HepG2 (cell line): Measurements from ENCODE around the gene NADK2. TPM values are rescaled to one million over a fixed set of nuclear protein-coding genes. Genes with fewer than 3 reads are reported as not detected.

ENCODE experiments used
- ATAC-seq: fragments of 200-7000 bp; cut with Tn5 transposase; 3 replicates; pipeline ENCODE4 v1.9.1; 2020; ENCODE audit warnings: mild to moderate bottlenecking, moderate library complexity
- BruUV-seq: library from RNA; stranded (reverse); fragments of 400-500 nt; replicated peaks from 2 replicates; lab custom pipeline; 2021; lab: Mats Ljungman, UMichigan
- CTCF ChIA-PET: fragments of 300-600 bp; formaldehyde crosslinking; extraction: SDS; loops from one replicate; lab custom pipeline; 2021; ENCODE audit warnings: low total read pairs, inconsistent platforms, low intra/inter-chr PET ratio; lab: Yijun Ruan, JAX
- POLR2A ChIA-PET: fragments of 350-600 bp; sonication (Branson Sonifier 250); formaldehyde crosslinking; loops from one replicate; lab custom pipeline; 2020; ENCODE audit warnings: antibody characterized with exemption, inconsistent platforms; lab: Yijun Ruan, JAX
- DNase-seq: peaks from one replicate; pipeline ENCODE4 v3.0.0-alpha.2; 2015; ENCODE audit warnings: low spot score
- FAIRE-seq: peaks from 3 replicates; lab custom pipeline; 2011; peaks lifted over from hg19 to GRCh38; lab: Jason Lieb, UNC
- H2AFZ ChIP-seq: one replicate; pipeline ENCODE4 v1.6.1; 2011; ENCODE audit warnings: low read length, inconsistent platforms
- H3K27ac ChIP-seq: fragments of 300-600 bp; 3 replicates; pipeline ENCODE4 v1.8.0; 2011; ENCODE audit warnings: mixed run types, mild to moderate bottlenecking, mixed read lengths, low read length, inconsistent platforms; ENCODE audit not compliant: insufficient read depth; ENCODE audit errors: extremely low read length
- H3K27me3 ChIP-seq, 2 experiments: fragments of 200-600 bp in 1 of 2; 2 replicates in 1 of 2; 3 replicates in 1 of 2; pipeline versions ENCODE4 v1.6.0 to v1.8.0; 2011; ENCODE audit warnings: low read length in 2 of 2, mild to moderate bottlenecking in 2 of 2, moderate library complexity in 2 of 2, inconsistent platforms in 1 of 2; ENCODE audit not compliant: insufficient read depth in 2 of 2, control insufficient read depth in 1 of 2
- H3K36me3 ChIP-seq, 2 experiments: fragments of 200-600 bp in 1 of 2; replicated peaks in 1 of 2; 2 replicates in 1 of 2; 3 replicates in 1 of 2; pipeline versions ENCODE4 v1.5.1 to v1.8.0; 2011; ENCODE audit warnings: low read length in 2 of 2, inconsistent platforms in 1 of 2; ENCODE audit not compliant: insufficient read depth in 2 of 2, control insufficient read depth in 1 of 2
- H3K4me1 ChIP-seq: 2 replicates; pipeline ENCODE4 v1.5.1; 2012; ENCODE audit warnings: low read length, inconsistent platforms; ENCODE audit not compliant: insufficient read depth
- H3K4me2 ChIP-seq: 2 replicates; pipeline ENCODE4 v1.6.0; 2011; ENCODE audit warnings: low read depth, low read length, inconsistent platforms
- H3K4me3 ChIP-seq, 3 experiments: fragments of 200-600 bp in 1 of 3; sonication (generic), shearing (Covaris generic) in 1 of 3; replicated peaks in 1 of 3; 2 replicates each; pipeline ENCODE4 v1.5.1; 2011 to 2016; ENCODE audit warnings: low read length in 3 of 3, inconsistent platforms in 2 of 3, low read depth in 2 of 3, mild to moderate bottlenecking in 2 of 3, control low read depth in 1 of 3, mixed read lengths in 1 of 3; ENCODE audit not compliant: insufficient read depth in 1 of 3
- H3K79me2 ChIP-seq: one replicate; pipeline ENCODE4 v1.6.1; 2011; ENCODE audit warnings: low read length, inconsistent platforms; ENCODE audit not compliant: insufficient read depth
- H3K9ac ChIP-seq: 2 replicates; pipeline ENCODE4 v1.6.0; 2011; ENCODE audit warnings: mild to moderate bottlenecking, low read depth, low read length, inconsistent platforms; ENCODE audit not compliant: insufficient read depth
- H3K9me3 ChIP-seq: 2 replicates; pipeline ENCODE4 v1.5.1; 2012; ENCODE audit warnings: mild to moderate bottlenecking, low read length
- H4K20me1 ChIP-seq: 2 replicates; pipeline ENCODE4 v1.6.0; 2011; ENCODE audit warnings: inconsistent platforms, mild to moderate bottlenecking, low read length, moderate library complexity; ENCODE audit not compliant: insufficient read depth
- CREM ChIP-seq, 2 experiments: sonication (generic) in 1 of 2; formaldehyde crosslinking in 1 of 2; IDR thresholded peaks; 2 replicates each; pipeline versions ENCODE4 v1.4.0 to v1.6.1; 2016 to 2020; ENCODE audit warnings: antibody characterized with exemption in 1 of 2, mild to moderate bottlenecking in 1 of 2, missing genetic modification reagents in 1 of 2
- MAFF ChIP-seq: IDR thresholded peaks from 2 replicates; pipeline ENCODE4 v1.6.1; 2011; ENCODE audit warnings: low read depth, low read length, improper control_type of control experiment
- MAFK ChIP-seq, 2 experiments: IDR thresholded peaks in 1 of 2; conservative IDR thresholded peaks in 1 of 2; 2 replicates each; pipeline ENCODE4 v1.6.1; 2011; ENCODE audit warnings: improper control_type of control experiment in 2 of 2, low read length in 2 of 2
- MBD4 ChIP-seq: IDR thresholded peaks from 2 replicates; pipeline ENCODE4 v1.6.1; 2012; ENCODE audit warnings: low read length, inconsistent platforms, borderline replicate concordance
- MIXL1 ChIP-seq: IDR thresholded peaks from 2 replicates; pipeline ENCODE4 v1.6.1; 2016
- RELA ChIP-seq: sonication (generic); formaldehyde crosslinking; IDR thresholded peaks from 2 replicates; pipeline ENCODE4 v1.4.0; 2020; ENCODE audit warnings: missing genetic modification reagents
- SP2 ChIP-seq: sonication (generic); formaldehyde crosslinking; IDR thresholded peaks from 2 replicates; pipeline ENCODE4 v1.5.1; 2020; ENCODE audit warnings: mild to moderate bottlenecking, missing genetic modification reagents
- THYN1 ChIP-seq: sonication (generic); formaldehyde crosslinking; IDR thresholded peaks from 2 replicates; pipeline ENCODE4 v1.8.1; 2023; ENCODE audit warnings: low read depth, mild to moderate bottlenecking, moderate library complexity, missing genetic modification reagents, borderline replicate concordance
- ZBTB1 ChIP-seq: sonication (generic); formaldehyde crosslinking; IDR thresholded peaks from 2 replicates; pipeline ENCODE4 v1.4.0; 2020; ENCODE audit warnings: missing genetic modification reagents, borderline replicate concordance
- ZFP1 ChIP-seq: IDR thresholded peaks from 2 replicates; pipeline ENCODE4 v1.6.1; 2016
- WGBS: methylation state at CpG from one replicate; pipeline ENCODE4 v1.1.6; 2017; ENCODE audit warnings: low lambda C conversion rate; 5-methylcytosine and 5-hydroxymethylcytosine counted together
- in situ Hi-C: cut with HindIII; loops from 2 replicates; pipeline ENCODE4 v1.10.0; 2017; ENCODE audit warnings: low pct_unique_long_range_greater_than_20kb; ENCODE audit not compliant: extremely low pct_ligation_motif_present
- intact Hi-C: fragments of 100-400 bp; cut with micrococcal nuclease; formaldehyde crosslinking; loops from one replicate; pipeline ENCODE4 v1.10.0; 2022; ENCODE audit not compliant: unreplicated experiment
- polyA plus RNA-seq, 8 experiments: library from polyadenylated mRNA; depleted of rRNA in 3 of 8; stranded (reverse) in 7 of 8; unstranded in 1 of 8; fragments of >200 nt; fragmentation: Illumina TruSeq in 4 of 8; extraction: Trizol in 4 of 8; gene quantifications; 2 replicates each; pipeline versions ENCODE4 v1.2.1 to v1.2.3, GENCODE V29; 2011 to 2016; ENCODE audit warnings: low read depth in 4 of 8, missing spikeins in 1 of 8, mixed read lengths in 1 of 8; ENCODE audit not compliant: insufficient read depth in 1 of 8
- total RNA-seq, 5 experiments: library from RNA; depleted of rRNA; stranded (reverse); fragments of >200 nt; fragmentation: Illumina TruSeq; extraction: Trizol; gene quantifications; 2 replicates each; pipeline ENCODE4 v1.2.3, GENCODE V29; 2016; ENCODE audit warnings: low read depth in 1 of 5
- TF ChIP-seq, protein P1 (sequence below): IDR thresholded peaks from 2 replicates; pipeline ENCODE4 v1.6.1; 2018; ENCODE audit warnings: missing genetic modification reagents, mild to moderate bottlenecking, missing compliant biosample characterization
- TF ChIP-seq, protein P2 (sequence below): sonication (generic); formaldehyde crosslinking; IDR thresholded peaks from 2 replicates; pipeline ENCODE4 v1.4.0; 2020; ENCODE audit warnings: missing genetic modification reagents

The NADK2 gene
- total and polyA plus RNA-seq, 2 of the 13 experiments (the other 11 are each of a cell fraction or from before 2014, with no cell fraction given): 13.9 to 71.4 TPM

DNA sequence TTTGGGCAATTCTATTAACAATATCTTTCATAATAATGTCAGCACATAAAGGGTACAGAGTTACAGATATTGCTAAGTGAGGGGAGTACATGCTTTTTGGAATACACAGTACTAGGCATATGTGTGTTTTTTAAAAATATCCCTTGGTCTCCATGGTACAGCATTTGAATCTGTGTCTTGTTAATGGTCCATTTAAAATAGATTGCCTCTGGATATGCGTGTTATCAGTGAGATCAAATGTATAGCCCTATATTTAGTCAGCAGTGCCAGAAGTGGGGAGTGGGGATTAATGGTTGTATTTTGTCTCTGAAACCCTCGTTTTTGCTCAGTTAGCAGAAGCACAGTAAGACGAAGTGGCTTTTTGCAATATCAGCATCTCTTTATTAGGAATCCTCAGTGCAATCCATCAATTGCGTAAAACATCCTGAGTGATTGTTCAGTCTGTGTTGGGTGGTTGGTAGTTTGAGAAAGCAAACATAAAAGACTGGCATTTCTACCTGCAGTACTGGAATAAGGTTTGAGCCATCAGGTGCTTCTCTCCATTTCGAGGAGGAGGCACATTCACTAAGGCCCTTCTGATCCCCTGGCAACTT, 70.8 kb downstream of the NADK2 start:
- in situ Hi-C loops: no loop called here
- DNase-seq: no peak
- H3K27ac ChIP-seq: no peak overlapping the region
- no TSS peak for BruUV-seq
- H3K36me3 ChIP-seq: peaks cover 26 to 86% of the 10 kb centered on the region in 2 experiments
- ATAC-seq: no peak
- ChIA-PET POLR2A (no interaction called here), CTCF (no interaction called here)
- no peaks in the 10 kb centered on the region for H3K9me3 ChIP-seq
- H3K4me3 ChIP-seq: no peak overlapping the region
- no peaks in the 10 kb centered on the region for H3K27me3 ChIP-seq
- no peak overlapping the region for H3K4me2 ChIP-seq
- 97% methylated on average over 5 of the region's 5 CpGs for WGBS
- TF ChIP-seq MBD4 (no peak), MAFF (peak; percentile 79), THYN1 (no peak), MAFK (conservative IDR thresholded peaks at IDR 0.05 in 1 of 2, IDR thresholded peaks at IDR 0.05 in 1 of 2; ENCODE audit: low read length in 2 of 2) (peak; percentile 65 to 82), ZBTB1 (no peak)
- TF ChIP-seq, protein P1, sequence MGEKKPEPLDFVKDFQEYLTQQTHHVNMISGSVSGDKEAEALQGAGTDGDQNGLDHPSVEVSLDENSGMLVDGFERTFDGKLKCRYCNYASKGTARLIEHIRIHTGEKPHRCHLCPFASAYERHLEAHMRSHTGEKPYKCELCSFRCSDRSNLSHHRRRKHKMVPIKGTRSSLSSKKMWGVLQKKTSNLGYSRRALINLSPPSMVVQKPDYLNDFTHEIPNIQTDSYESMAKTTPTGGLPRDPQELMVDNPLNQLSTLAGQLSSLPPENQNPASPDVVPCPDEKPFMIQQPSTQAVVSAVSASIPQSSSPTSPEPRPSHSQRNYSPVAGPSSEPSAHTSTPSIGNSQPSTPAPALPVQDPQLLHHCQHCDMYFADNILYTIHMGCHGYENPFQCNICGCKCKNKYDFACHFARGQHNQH (CRISPR knock-in tag): no peak
- TF ChIP-seq, all 625 proteins: peak for 2
- Histone ChIP-seq H3K9ac (no peak overlapping the region), H2AFZ (no peak overlapping the region), H3K79me2 (no peaks in the 10 kb centered on the region), H3K4me1 (peaks cover 12% of the 10 kb centered on the region), H4K20me1 (no peaks in the 10 kb centered on the region)
- intact Hi-C loops: no loop called here
- no peak for FAIRE-seq

DNA sequence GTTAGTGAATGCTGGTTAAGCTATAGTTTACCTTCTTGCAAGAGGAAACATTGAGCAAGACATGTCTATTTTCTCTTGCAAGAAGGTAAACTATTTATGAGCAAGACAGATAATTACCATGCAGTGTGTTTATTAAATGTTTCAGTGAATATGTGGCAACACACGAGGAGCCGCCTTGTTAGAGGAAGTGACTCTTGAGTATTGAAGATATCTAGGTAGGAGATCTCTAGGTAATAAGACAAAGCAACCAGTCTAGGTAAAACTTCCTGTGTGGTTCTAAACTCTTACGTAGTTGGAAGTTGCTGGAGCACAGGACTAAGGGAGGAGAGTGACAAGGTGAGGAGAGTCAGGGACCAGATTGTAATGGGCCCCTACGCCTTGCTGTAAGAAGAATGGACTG, 73.0 kb downstream of the NADK2 start:
- intact Hi-C loops (no loop called here), in situ Hi-C loops (no loop called here)
- Histone ChIP-seq H3K27ac (no peak overlapping the region), H3K36me3 (peaks cover 23 to 91% of the 10 kb centered on the region in 2 experiments), H4K20me1 (no peaks in the 10 kb centered on the region), H3K4me2 (no peak overlapping the region), H3K9ac (no peak overlapping the region), H3K9me3 (no peaks in the 10 kb centered on the region), H3K79me2 (peaks cover 5% of the 10 kb centered on the region), H3K27me3 (no peaks in the 10 kb centered on the region), H3K4me3 (no peak overlapping the region), H2AFZ (no peak overlapping the region), H3K4me1 (peaks cover 6% of the 10 kb centered on the region)
- POLR2A ChIA-PET: no interaction called here
- CTCF ChIA-PET: no interaction called here
- 98% methylated on average over 4 of the region's 4 CpGs for WGBS
- DNase-seq (no peak), FAIRE-seq (no peak), ATAC-seq (no peak)
- BruUV-seq: no TSS peak
- TF ChIP-seq, protein P2, sequence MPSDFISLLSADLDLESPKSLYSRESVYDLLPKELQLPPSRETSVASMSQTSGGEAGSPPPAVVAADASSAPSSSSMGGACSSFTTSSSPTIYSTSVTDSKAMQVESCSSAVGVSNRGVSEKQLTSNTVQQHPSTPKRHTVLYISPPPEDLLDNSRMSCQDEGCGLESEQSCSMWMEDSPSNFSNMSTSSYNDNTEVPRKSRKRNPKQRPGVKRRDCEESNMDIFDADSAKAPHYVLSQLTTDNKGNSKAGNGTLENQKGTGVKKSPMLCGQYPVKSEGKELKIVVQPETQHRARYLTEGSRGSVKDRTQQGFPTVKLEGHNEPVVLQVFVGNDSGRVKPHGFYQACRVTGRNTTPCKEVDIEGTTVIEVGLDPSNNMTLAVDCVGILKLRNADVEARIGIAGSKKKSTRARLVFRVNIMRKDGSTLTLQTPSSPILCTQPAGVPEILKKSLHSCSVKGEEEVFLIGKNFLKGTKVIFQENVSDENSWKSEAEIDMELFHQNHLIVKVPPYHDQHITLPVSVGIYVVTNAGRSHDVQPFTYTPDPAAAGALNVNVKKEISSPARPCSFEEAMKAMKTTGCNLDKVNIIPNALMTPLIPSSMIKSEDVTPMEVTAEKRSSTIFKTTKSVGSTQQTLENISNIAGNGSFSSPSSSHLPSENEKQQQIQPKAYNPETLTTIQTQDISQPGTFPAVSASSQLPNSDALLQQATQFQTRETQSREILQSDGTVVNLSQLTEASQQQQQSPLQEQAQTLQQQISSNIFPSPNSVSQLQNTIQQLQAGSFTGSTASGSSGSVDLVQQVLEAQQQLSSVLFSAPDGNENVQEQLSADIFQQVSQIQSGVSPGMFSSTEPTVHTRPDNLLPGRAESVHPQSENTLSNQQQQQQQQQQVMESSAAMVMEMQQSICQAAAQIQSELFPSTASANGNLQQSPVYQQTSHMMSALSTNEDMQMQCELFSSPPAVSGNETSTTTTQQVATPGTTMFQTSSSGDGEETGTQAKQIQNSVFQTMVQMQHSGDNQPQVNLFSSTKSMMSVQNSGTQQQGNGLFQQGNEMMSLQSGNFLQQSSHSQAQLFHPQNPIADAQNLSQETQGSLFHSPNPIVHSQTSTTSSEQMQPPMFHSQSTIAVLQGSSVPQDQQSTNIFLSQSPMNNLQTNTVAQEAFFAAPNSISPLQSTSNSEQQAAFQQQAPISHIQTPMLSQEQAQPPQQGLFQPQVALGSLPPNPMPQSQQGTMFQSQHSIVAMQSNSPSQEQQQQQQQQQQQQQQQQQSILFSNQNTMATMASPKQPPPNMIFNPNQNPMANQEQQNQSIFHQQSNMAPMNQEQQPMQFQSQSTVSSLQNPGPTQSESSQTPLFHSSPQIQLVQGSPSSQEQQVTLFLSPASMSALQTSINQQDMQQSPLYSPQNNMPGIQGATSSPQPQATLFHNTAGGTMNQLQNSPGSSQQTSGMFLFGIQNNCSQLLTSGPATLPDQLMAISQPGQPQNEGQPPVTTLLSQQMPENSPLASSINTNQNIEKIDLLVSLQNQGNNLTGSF (CRISPR knock-in tag): no peak
- TF ChIP-seq ZFP1 (CRISPR knock-in tag) (no peak), MIXL1 (CRISPR knock-in tag) (no peak), CREM (IDR thresholded peaks at IDR 0.05) (no peak), CREM (CRISPR knock-in tag; IDR thresholded peaks at IDR 0.05) (no peak), RELA (CRISPR knock-in tag) (no peak), SP2 (CRISPR knock-in tag) (no peak)
